HEK293 (cell line): ENCODE data around the gene PLA2G4E.

Experiments used
- GLIS1 ChIP-seq: fragments of 450-650 bp; formaldehyde crosslinking; IDR thresholded peaks from 2 replicates; pipeline ENCODE4 v1.5.1; 2016; ENCODE audit warnings: missing biosample characterization, missing genetic modification characterization
- KLF7 ChIP-seq: fragments of 450-650 bp; formaldehyde crosslinking; IDR thresholded peaks from 2 replicates; pipeline ENCODE4 v1.5.1; 2016; ENCODE audit warnings: missing biosample characterization, missing genetic modification characterization, borderline replicate concordance
- SP3 ChIP-seq: fragments of 450-650 bp; formaldehyde crosslinking; IDR thresholded peaks from 2 replicates; pipeline ENCODE4 v1.5.1; 2016; ENCODE audit warnings: missing biosample characterization, missing genetic modification characterization
- ZBTB17 ChIP-seq: fragments of 450-650 bp; formaldehyde crosslinking; IDR thresholded peaks from 2 replicates; pipeline ENCODE4 v1.5.1; 2016; ENCODE audit warnings: missing biosample characterization, missing genetic modification characterization
- ZBTB20 ChIP-seq: fragments of 450-650 bp; formaldehyde crosslinking; IDR thresholded peaks from 2 replicates; pipeline ENCODE4 v1.5.1; 2016; ENCODE audit warnings: missing biosample characterization, missing genetic modification characterization
- ZNF112 ChIP-seq: fragments of 450-650 bp; formaldehyde crosslinking; IDR thresholded peaks from 2 replicates; pipeline ENCODE4 v1.5.0; 2017; ENCODE audit warnings: missing biosample characterization, missing genetic modification characterization
- ZNF133 ChIP-seq: fragments of 450-650 bp; formaldehyde crosslinking; IDR thresholded peaks from 2 replicates; pipeline ENCODE4 v1.5.1; 2016; ENCODE audit warnings: missing biosample characterization, missing genetic modification characterization
- ZNF140 ChIP-seq: fragments of 450-650 bp; formaldehyde crosslinking; IDR thresholded peaks from 2 replicates; pipeline ENCODE4 v1.5.1; 2016; ENCODE audit warnings: missing biosample characterization, missing genetic modification characterization
- ZNF169 ChIP-seq: fragments of 450-650 bp; formaldehyde crosslinking; IDR thresholded peaks from 2 replicates; pipeline ENCODE4 v1.5.1; 2016; ENCODE audit warnings: missing biosample characterization, missing genetic modification characterization
- ZNF175 ChIP-seq: fragments of 450-650 bp; formaldehyde crosslinking; IDR thresholded peaks from 2 replicates; pipeline ENCODE4 v1.5.1; 2016; ENCODE audit warnings: missing biosample characterization, missing genetic modification characterization
- ZNF292 ChIP-seq: fragments of 450-650 bp; formaldehyde crosslinking; IDR thresholded peaks from 2 replicates; pipeline ENCODE4 v1.5.1; 2016; ENCODE audit warnings: low read depth, missing biosample characterization, missing genetic modification characterization, borderline replicate concordance
- ZNF548 ChIP-seq: fragments of 450-650 bp; formaldehyde crosslinking; IDR thresholded peaks from 2 replicates; pipeline ENCODE4 v1.5.1; 2016; ENCODE audit warnings: missing biosample characterization, missing genetic modification characterization
- ZNF555 ChIP-seq: fragments of 450-650 bp; formaldehyde crosslinking; conservative IDR thresholded peaks from 2 replicates; pipeline ENCODE4 v1.5.1; 2017; ENCODE audit warnings: missing biosample characterization, mild to moderate bottlenecking, missing genetic modification characterization, inconsistent platforms
- ZNF558 ChIP-seq: fragments of 450-650 bp; formaldehyde crosslinking; IDR thresholded peaks from 2 replicates; pipeline ENCODE4 v1.5.1; 2016; ENCODE audit warnings: missing biosample characterization, missing genetic modification characterization
- ZNF837 ChIP-seq: fragments of 450-650 bp; formaldehyde crosslinking; IDR thresholded peaks from 2 replicates; pipeline ENCODE4 v1.5.1; 2016; ENCODE audit warnings: missing biosample characterization, missing genetic modification characterization
- TF ChIP-seq, protein P1 (sequence below): fragments of 450-650 bp; formaldehyde crosslinking; IDR thresholded peaks from 2 replicates; pipeline ENCODE4 v1.5.1; 2016; ENCODE audit warnings: missing biosample characterization, missing genetic modification characterization, borderline replicate concordance
- TF ChIP-seq, protein P2 (sequence below): fragments of 450-650 bp; IDR thresholded peaks from 2 replicates; pipeline ENCODE4 v1.5.1; 2018; ENCODE audit warnings: missing biosample characterization, missing genetic modification characterization
- TF ChIP-seq, protein P3 (sequence below): fragments of 450-650 bp; formaldehyde crosslinking; IDR thresholded peaks from 2 replicates; pipeline ENCODE4 v1.5.1; 2016; ENCODE audit warnings: missing biosample characterization, missing genetic modification characterization
- TF ChIP-seq, protein P4 (sequence below): fragments of 450-650 bp; formaldehyde crosslinking; IDR thresholded peaks from 2 replicates; pipeline ENCODE4 v1.5.1; 2017; ENCODE audit warnings: missing biosample characterization, missing genetic modification characterization
- TF ChIP-seq, protein P5 (sequence below): fragments of 450-650 bp; formaldehyde crosslinking; IDR thresholded peaks from 2 replicates; pipeline ENCODE4 v1.5.1; 2016; ENCODE audit warnings: missing biosample characterization, missing genetic modification characterization, borderline replicate concordance
- TF ChIP-seq, protein P6 (sequence below): fragments of 450-650 bp; formaldehyde crosslinking; IDR thresholded peaks from 2 replicates; pipeline ENCODE4 v1.5.1; 2016; ENCODE audit warnings: missing biosample characterization, missing genetic modification characterization

The PLA2G4E gene

DNA sequence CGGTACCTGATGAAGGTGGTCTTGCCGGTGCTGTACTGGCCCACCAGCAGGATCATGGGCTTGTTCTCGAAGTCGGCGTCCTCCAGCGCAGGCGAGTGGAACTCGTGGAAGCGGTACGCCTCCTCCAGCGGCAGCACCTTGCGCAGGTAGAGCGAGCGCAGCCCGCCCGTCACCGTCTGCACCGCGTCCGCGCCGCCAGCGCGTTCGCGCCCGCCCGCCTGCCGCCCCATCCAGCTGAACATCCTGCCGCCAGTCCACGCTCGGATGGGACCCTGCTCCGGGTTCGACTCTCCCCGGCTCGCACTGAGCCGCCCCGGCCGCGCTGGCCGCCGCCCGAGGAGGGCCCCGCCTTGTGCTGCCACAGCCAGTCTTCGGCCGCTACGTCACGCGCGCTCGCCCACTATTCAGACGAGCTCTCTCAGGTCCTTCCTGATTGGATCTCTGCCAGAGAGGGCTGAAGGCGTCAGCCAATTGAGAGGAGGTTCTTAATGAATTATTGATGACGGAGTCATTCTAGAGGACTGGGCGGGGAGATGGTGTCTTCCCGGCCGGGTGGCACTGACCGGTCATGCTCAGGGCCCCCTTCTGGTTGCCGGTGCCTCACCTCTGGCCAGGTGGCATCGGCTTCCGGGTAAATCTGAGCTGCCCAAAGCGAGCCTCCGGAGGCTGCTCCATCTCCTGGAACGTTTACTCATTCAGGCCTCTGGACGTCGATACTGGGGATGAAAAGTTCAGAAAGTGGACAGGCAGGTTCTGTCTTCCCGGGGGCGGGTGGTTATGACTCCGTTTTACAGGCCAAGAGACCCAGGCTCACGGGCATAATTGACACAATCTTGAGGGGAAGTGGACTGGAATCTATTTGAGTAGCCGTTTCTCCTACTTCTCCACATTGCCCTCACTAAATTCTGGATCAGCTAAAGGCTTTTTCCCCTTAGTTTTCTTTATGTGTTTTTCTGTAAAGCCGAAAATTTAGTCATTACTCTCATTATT lies 48.3 kb downstream of the PLA2G4E start, which contains the start of gene EHD4 (continued):
- TF ChIP-seq, protein P1, sequence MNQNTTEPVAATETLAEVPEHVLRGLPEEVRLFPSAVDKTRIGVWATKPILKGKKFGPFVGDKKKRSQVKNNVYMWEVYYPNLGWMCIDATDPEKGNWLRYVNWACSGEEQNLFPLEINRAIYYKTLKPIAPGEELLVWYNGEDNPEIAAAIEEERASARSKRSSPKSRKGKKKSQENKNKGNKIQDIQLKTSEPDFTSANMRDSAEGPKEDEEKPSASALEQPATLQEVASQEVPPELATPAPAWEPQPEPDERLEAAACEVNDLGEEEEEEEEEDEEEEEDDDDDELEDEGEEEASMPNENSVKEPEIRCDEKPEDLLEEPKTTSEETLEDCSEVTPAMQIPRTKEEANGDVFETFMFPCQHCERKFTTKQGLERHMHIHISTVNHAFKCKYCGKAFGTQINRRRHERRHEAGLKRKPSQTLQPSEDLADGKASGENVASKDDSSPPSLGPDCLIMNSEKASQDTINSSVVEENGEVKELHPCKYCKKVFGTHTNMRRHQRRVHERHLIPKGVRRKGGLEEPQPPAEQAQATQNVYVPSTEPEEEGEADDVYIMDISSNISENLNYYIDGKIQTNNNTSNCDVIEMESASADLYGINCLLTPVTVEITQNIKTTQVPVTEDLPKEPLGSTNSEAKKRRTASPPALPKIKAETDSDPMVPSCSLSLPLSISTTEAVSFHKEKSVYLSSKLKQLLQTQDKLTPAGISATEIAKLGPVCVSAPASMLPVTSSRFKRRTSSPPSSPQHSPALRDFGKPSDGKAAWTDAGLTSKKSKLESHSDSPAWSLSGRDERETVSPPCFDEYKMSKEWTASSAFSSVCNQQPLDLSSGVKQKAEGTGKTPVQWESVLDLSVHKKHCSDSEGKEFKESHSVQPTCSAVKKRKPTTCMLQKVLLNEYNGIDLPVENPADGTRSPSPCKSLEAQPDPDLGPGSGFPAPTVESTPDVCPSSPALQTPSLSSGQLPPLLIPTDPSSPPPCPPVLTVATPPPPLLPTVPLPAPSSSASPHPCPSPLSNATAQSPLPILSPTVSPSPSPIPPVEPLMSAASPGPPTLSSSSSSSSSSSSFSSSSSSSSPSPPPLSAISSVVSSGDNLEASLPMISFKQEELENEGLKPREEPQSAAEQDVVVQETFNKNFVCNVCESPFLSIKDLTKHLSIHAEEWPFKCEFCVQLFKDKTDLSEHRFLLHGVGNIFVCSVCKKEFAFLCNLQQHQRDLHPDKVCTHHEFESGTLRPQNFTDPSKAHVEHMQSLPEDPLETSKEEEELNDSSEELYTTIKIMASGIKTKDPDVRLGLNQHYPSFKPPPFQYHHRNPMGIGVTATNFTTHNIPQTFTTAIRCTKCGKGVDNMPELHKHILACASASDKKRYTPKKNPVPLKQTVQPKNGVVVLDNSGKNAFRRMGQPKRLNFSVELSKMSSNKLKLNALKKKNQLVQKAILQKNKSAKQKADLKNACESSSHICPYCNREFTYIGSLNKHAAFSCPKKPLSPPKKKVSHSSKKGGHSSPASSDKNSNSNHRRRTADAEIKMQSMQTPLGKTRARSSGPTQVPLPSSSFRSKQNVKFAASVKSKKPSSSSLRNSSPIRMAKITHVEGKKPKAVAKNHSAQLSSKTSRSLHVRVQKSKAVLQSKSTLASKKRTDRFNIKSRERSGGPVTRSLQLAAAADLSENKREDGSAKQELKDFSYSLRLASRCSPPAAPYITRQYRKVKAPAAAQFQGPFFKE = no peak
- TF ChIP-seq, protein P2, sequence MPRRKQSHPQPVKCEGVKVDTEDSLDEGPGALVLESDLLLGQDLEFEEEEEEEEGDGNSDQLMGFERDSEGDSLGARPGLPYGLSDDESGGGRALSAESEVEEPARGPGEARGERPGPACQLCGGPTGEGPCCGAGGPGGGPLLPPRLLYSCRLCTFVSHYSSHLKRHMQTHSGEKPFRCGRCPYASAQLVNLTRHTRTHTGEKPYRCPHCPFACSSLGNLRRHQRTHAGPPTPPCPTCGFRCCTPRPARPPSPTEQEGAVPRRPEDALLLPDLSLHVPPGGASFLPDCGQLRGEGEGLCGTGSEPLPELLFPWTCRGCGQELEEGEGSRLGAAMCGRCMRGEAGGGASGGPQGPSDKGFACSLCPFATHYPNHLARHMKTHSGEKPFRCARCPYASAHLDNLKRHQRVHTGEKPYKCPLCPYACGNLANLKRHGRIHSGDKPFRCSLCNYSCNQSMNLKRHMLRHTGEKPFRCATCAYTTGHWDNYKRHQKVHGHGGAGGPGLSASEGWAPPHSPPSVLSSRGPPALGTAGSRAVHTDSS (tag by site-specific recombination) = no peak
- TF ChIP-seq, protein P3, sequence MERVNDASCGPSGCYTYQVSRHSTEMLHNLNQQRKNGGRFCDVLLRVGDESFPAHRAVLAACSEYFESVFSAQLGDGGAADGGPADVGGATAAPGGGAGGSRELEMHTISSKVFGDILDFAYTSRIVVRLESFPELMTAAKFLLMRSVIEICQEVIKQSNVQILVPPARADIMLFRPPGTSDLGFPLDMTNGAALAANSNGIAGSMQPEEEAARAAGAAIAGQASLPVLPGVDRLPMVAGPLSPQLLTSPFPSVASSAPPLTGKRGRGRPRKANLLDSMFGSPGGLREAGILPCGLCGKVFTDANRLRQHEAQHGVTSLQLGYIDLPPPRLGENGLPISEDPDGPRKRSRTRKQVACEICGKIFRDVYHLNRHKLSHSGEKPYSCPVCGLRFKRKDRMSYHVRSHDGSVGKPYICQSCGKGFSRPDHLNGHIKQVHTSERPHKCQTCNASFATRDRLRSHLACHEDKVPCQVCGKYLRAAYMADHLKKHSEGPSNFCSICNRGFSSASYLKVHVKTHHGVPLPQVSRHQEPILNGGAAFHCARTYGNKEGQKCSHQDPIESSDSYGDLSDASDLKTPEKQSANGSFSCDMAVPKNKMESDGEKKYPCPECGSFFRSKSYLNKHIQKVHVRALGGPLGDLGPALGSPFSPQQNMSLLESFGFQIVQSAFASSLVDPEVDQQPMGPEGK = peak; percentile 54
- TF ChIP-seq, protein P4, sequence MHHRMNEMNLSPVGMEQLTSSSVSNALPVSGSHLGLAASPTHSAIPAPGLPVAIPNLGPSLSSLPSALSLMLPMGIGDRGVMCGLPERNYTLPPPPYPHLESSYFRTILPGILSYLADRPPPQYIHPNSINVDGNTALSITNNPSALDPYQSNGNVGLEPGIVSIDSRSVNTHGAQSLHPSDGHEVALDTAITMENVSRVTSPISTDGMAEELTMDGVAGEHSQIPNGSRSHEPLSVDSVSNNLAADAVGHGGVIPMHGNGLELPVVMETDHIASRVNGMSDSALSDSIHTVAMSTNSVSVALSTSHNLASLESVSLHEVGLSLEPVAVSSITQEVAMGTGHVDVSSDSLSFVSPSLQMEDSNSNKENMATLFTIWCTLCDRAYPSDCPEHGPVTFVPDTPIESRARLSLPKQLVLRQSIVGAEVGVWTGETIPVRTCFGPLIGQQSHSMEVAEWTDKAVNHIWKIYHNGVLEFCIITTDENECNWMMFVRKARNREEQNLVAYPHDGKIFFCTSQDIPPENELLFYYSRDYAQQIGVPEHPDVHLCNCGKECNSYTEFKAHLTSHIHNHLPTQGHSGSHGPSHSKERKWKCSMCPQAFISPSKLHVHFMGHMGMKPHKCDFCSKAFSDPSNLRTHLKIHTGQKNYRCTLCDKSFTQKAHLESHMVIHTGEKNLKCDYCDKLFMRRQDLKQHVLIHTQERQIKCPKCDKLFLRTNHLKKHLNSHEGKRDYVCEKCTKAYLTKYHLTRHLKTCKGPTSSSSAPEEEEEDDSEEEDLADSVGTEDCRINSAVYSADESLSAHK (tag by site-specific recombination) = no peak
- TF ChIP-seq ZNF140 (tag by site-specific recombination) (no peak), ZNF837 (tag by site-specific recombination) (no peak), ZNF169 (tag by site-specific recombination) (no peak), GLIS1 (tag by site-specific recombination) (no peak), ZBTB17 (tag by site-specific recombination) (peak; percentile 80), KLF7 (no peak), ZNF555 (tag by site-specific recombination) (no peak), ZNF548 (no peak), ZBTB20 (tag by site-specific recombination) (peak; percentile 32; the same call in 1 of the 2 replicates), SP3 (tag by site-specific recombination) (peak; percentile 64), ZNF133 (tag by site-specific recombination) (no peak), ZNF175 (no peak), ZNF112 (tag by site-specific recombination) (no peak), ZNF558 (no peak), ZNF292 (tag by site-specific recombination) (no peak)
- TF ChIP-seq, protein P5, sequence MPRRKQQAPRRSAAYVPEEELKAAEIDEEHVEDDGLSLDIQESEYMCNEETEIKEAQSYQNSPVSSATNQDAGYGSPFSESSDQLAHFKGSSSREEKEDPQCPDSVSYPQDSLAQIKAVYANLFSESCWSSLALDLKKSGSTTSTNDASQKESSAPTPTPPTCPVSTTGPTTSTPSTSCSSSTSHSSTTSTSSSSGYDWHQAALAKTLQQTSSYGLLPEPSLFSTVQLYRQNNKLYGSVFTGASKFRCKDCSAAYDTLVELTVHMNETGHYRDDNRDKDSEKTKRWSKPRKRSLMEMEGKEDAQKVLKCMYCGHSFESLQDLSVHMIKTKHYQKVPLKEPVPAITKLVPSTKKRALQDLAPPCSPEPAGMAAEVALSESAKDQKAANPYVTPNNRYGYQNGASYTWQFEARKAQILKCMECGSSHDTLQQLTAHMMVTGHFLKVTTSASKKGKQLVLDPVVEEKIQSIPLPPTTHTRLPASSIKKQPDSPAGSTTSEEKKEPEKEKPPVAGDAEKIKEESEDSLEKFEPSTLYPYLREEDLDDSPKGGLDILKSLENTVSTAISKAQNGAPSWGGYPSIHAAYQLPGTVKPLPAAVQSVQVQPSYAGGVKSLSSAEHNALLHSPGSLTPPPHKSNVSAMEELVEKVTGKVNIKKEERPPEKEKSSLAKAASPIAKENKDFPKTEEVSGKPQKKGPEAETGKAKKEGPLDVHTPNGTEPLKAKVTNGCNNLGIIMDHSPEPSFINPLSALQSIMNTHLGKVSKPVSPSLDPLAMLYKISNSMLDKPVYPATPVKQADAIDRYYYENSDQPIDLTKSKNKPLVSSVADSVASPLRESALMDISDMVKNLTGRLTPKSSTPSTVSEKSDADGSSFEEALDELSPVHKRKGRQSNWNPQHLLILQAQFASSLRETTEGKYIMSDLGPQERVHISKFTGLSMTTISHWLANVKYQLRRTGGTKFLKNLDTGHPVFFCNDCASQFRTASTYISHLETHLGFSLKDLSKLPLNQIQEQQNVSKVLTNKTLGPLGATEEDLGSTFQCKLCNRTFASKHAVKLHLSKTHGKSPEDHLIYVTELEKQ (tag by site-specific recombination) = no peak
- TF ChIP-seq, protein P6, sequence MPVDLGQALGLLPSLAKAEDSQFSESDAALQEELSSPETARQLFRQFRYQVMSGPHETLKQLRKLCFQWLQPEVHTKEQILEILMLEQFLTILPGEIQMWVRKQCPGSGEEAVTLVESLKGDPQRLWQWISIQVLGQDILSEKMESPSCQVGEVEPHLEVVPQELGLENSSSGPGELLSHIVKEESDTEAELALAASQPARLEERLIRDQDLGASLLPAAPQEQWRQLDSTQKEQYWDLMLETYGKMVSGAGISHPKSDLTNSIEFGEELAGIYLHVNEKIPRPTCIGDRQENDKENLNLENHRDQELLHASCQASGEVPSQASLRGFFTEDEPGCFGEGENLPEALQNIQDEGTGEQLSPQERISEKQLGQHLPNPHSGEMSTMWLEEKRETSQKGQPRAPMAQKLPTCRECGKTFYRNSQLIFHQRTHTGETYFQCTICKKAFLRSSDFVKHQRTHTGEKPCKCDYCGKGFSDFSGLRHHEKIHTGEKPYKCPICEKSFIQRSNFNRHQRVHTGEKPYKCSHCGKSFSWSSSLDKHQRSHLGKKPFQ (tag by site-specific recombination) = no peak
